ENCODE measurements around the gene KRTAP12-4. TPM values are rescaled to one million over a fixed set of nuclear protein-coding genes. Genes with fewer than 3 reads are reported as not detected.

Gene KRTAP12-4
- total and polyA plus RNA-seq, 5 donors from 2014 or later, result not detected

GRCh38 chr21:44615466-44615865 is 39.0 kb downstream of the KRTAP12-4 start:
- ATAC-seq (ENCODE audit: low read depth in 2 of 2), result no peak
- H3K27ac ChIP-seq (ENCODE audit: insufficient read depth, low read length, poor library complexity, severe bottlenecking), result no peak overlapping the region
- no peak overlapping the region for H3K4me3 Mint-ChIP-seq
- H3K36me3 Mint-ChIP-seq, result peaks cover 4% of the 10 kb centered on the region
- H3K4me1 ChIP-seq (ENCODE audit: control insufficient read depth, insufficient read depth, low read length, poor library complexity, severe bottlenecking), result peaks cover 24% of the 10 kb centered on the region
- H3K9me3 ChIP-seq (ENCODE audit: control insufficient read depth in 2 of 2, low read length in 2 of 2), result peaks cover 9 to 20% of the 10 kb centered on the region in 2 experiments
- H3K4me3 ChIP-seq (ENCODE audit: low read depth, low read length), result no peak overlapping the region
- H3K4me1 Mint-ChIP-seq, result peaks cover 17 to 53% (median 21%) of the 10 kb centered on the region in 4 donors
- H3K27me3 Mint-ChIP-seq, result no peaks in the 10 kb centered on the region
- H3K27ac Mint-ChIP-seq, result no peak overlapping the region
- no peaks in the 10 kb centered on the region for H3K36me3 ChIP-seq (ENCODE audit: control insufficient read depth, insufficient read depth, low read length)
- peaks cover 3 to 26% (median 14%) of the 10 kb centered on the region in 7 donors for H3K9me3 Mint-ChIP-seq
- no peak for DNase-seq
- H3K27me3 ChIP-seq (ENCODE audit: control insufficient read depth, insufficient read depth, low read length), result no peaks in the 10 kb centered on the region

GRCh38 chr21:44614961-44615391 is 39.5 kb downstream of the KRTAP12-4 start:
- H3K9me3 ChIP-seq (ENCODE audit: control insufficient read depth in 2 of 2, low read length in 2 of 2), result peaks cover 5 to 21% of the 10 kb centered on the region in 2 experiments
- Mint-ChIP-seq H3K27me3 (no peaks in the 10 kb centered on the region), H3K36me3 (peaks cover 5% of the 10 kb centered on the region), H3K9me3 (peaks cover 1 to 28% (median 12%) of the 10 kb centered on the region in 7 donors), H3K27ac (no peak overlapping the region), H3K4me1 (peaks cover 14 to 50% (median 19%) of the 10 kb centered on the region in 4 donors), H3K4me3 (peak overlapping the region in 1 of 4 donors; percentile 48)
- peaks cover 24% of the 10 kb centered on the region for H3K4me1 ChIP-seq (ENCODE audit: control insufficient read depth, insufficient read depth, low read length, poor library complexity, severe bottlenecking)
- no peaks in the 10 kb centered on the region for H3K27me3 ChIP-seq (ENCODE audit: control insufficient read depth, insufficient read depth, low read length)
- H3K36me3 ChIP-seq (ENCODE audit: control insufficient read depth, insufficient read depth, low read length), result no peaks in the 10 kb centered on the region
- H3K4me3 ChIP-seq (ENCODE audit: low read depth, low read length), result no peak overlapping the region
- DNase-seq (no peak), ATAC-seq (ENCODE audit: low read depth in 2 of 2) (no peak)
- no peak overlapping the region for H3K27ac ChIP-seq (ENCODE audit: insufficient read depth, low read length, poor library complexity, severe bottlenecking)

GRCh38 chr21:44614161-44614631 is 40.3 kb downstream of the KRTAP12-4 start:
- no peak for ATAC-seq (ENCODE audit: low read depth in 2 of 2)
- H3K27ac Mint-ChIP-seq, result no peak overlapping the region
- H3K4me1 Mint-ChIP-seq, result peaks cover 6 to 42% (median 12%) of the 10 kb centered on the region in 4 donors

GRCh38 chr21:44613386-44614155 is 40.9 kb downstream of the KRTAP12-4 start:
- Mint-ChIP-seq H3K27ac (no peak overlapping the region), H3K36me3 (peaks cover 4% of the 10 kb centered on the region), H3K9me3 (peaks cover 0 to 27% (median 8%) of the 10 kb centered on the region in 7 donors), H3K4me1 (peaks cover 0 to 36% (median 5%) of the 10 kb centered on the region in 4 donors), H3K27me3 (no peaks in the 10 kb centered on the region), H3K4me3 (no peak overlapping the region)
- no peaks in the 10 kb centered on the region for H3K36me3 ChIP-seq (ENCODE audit: control insufficient read depth, insufficient read depth, low read length)
- H3K4me1 ChIP-seq (ENCODE audit: control insufficient read depth, insufficient read depth, low read length, poor library complexity, severe bottlenecking), result peaks cover 13% of the 10 kb centered on the region
- no peak for ATAC-seq (ENCODE audit: low read depth in 2 of 2)
- H3K27me3 ChIP-seq (ENCODE audit: control insufficient read depth, insufficient read depth, low read length), result peaks cover 4% of the 10 kb centered on the region
- DNase-seq, result no peak
- no peak overlapping the region for H3K27ac ChIP-seq (ENCODE audit: insufficient read depth, low read length, poor library complexity, severe bottlenecking)
- H3K9me3 ChIP-seq (ENCODE audit: control insufficient read depth in 2 of 2, low read length in 2 of 2), result peaks cover 14 to 29% of the 10 kb centered on the region in 2 experiments
- H3K4me3 ChIP-seq (ENCODE audit: low read depth, low read length), result no peak overlapping the region

More at GRCh38 chr21:44614161-44614631, 40.3 kb downstream of the KRTAP12-4 start:
- H3K9me3 Mint-ChIP-seq, result peaks cover 1 to 29% (median 9%) of the 10 kb centered on the region in 7 donors
- no peak overlapping the region for H3K4me3 Mint-ChIP-seq
- Histone ChIP-seq H3K4me3 (ENCODE audit: low read depth, low read length) (no peak overlapping the region), H3K36me3 (ENCODE audit: control insufficient read depth, insufficient read depth, low read length) (no peaks in the 10 kb centered on the region), H3K27me3 (ENCODE audit: control insufficient read depth, insufficient read depth, low read length) (peaks cover 2% of the 10 kb centered on the region), H3K4me1 (ENCODE audit: control insufficient read depth, insufficient read depth, low read length, poor library complexity, severe bottlenecking) (peaks cover 19% of the 10 kb centered on the region), H3K27ac (ENCODE audit: insufficient read depth, low read length, poor library complexity, severe bottlenecking) (no peak overlapping the region), H3K9me3 (ENCODE audit: control insufficient read depth in 2 of 2, low read length in 2 of 2) (peaks cover 11 to 25% of the 10 kb centered on the region in 2 experiments)
- H3K36me3 Mint-ChIP-seq, result peaks cover 4% of the 10 kb centered on the region
- DNase-seq, result no peak
- H3K27me3 Mint-ChIP-seq, result no peaks in the 10 kb centered on the region

GRCh38 chr21:44612669-44613229 is 41.7 kb downstream of the KRTAP12-4 start:
- peaks cover 0 to 28% (median 0%) of the 10 kb centered on the region in 4 donors for H3K4me1 Mint-ChIP-seq
- no peak for ATAC-seq (ENCODE audit: low read depth in 2 of 2)
- Histone ChIP-seq H3K9me3 (ENCODE audit: control insufficient read depth in 2 of 2, low read length in 2 of 2) (peaks cover 14 to 29% of the 10 kb centered on the region in 2 experiments), H3K36me3 (ENCODE audit: control insufficient read depth, insufficient read depth, low read length) (no peaks in the 10 kb centered on the region), H3K4me3 (ENCODE audit: low read depth, low read length) (no peak overlapping the region), H3K4me1 (ENCODE audit: control insufficient read depth, insufficient read depth, low read length, poor library complexity, severe bottlenecking) (peaks cover 5% of the 10 kb centered on the region), H3K27ac (ENCODE audit: insufficient read depth, low read length, poor library complexity, severe bottlenecking) (no peak overlapping the region), H3K27me3 (ENCODE audit: control insufficient read depth, insufficient read depth, low read length) (peaks cover 4% of the 10 kb centered on the region)
- peaks cover 0 to 27% (median 8%) of the 10 kb centered on the region in 7 donors for H3K9me3 Mint-ChIP-seq
- H3K36me3 Mint-ChIP-seq, result peaks cover 4% of the 10 kb centered on the region
- H3K27me3 Mint-ChIP-seq, result no peaks in the 10 kb centered on the region
- no peak overlapping the region for H3K4me3 Mint-ChIP-seq
- no peak for DNase-seq
- H3K27ac Mint-ChIP-seq, result no peak overlapping the region

GRCh38 chr21:44612029-44612486 is 42.4 kb downstream of the KRTAP12-4 start, which contains the start of gene KRTAP10-8:
KRTAP10-8 (plus strand) TSS chr21:44612079; CDS start chr21:44612101, 22 bp downstream.
- Mint-ChIP-seq H3K9me3 (peaks cover 0 to 27% (median 8%) of the 10 kb centered on the region in 7 donors), H3K27ac (no peak within 1 kb of the TSS), H3K4me1 (peaks cover 0 to 21% (median 0%) of the 10 kb centered on the region in 4 donors), H3K27me3 (no peaks in the 10 kb centered on the region), H3K36me3 (peaks cover 4% of the 10 kb centered on the region), H3K4me3 (no peak within 1 kb of the TSS)
- no peak within 1 kb of the TSS for H3K4me3 ChIP-seq (ENCODE audit: low read depth, low read length)
- peaks cover 14 to 29% of the 10 kb centered on the region in 2 experiments for H3K9me3 ChIP-seq (ENCODE audit: control insufficient read depth in 2 of 2, low read length in 2 of 2)
- H3K27me3 ChIP-seq (ENCODE audit: control insufficient read depth, insufficient read depth, low read length), result peaks cover 7% of the 10 kb centered on the region
- H3K36me3 ChIP-seq (ENCODE audit: control insufficient read depth, insufficient read depth, low read length), result no peaks in the 10 kb centered on the region
- H3K4me1 ChIP-seq (ENCODE audit: control insufficient read depth, insufficient read depth, low read length, poor library complexity, severe bottlenecking), result peaks cover 3% of the 10 kb centered on the region
- no peak within 1 kb of the TSS for H3K27ac ChIP-seq (ENCODE audit: insufficient read depth, low read length, poor library complexity, severe bottlenecking)
- ATAC-seq (ENCODE audit: low read depth in 2 of 2) (no peak), DNase-seq (no peak)

GRCh38 chr21:44611551-44611950 is 42.9 kb downstream of the KRTAP12-4 start:
- Histone ChIP-seq H3K4me1 (ENCODE audit: control insufficient read depth, insufficient read depth, low read length, poor library complexity, severe bottlenecking) (peaks cover 3% of the 10 kb centered on the region), H3K27me3 (ENCODE audit: control insufficient read depth, insufficient read depth, low read length) (peaks cover 9% of the 10 kb centered on the region), H3K9me3 (ENCODE audit: control insufficient read depth in 2 of 2, low read length in 2 of 2) (peaks cover 14 to 29% of the 10 kb centered on the region in 2 experiments), H3K27ac (ENCODE audit: insufficient read depth, low read length, poor library complexity, severe bottlenecking) (no peak overlapping the region), H3K4me3 (ENCODE audit: low read depth, low read length) (no peak overlapping the region), H3K36me3 (ENCODE audit: control insufficient read depth, insufficient read depth, low read length) (no peaks in the 10 kb centered on the region)
- ATAC-seq (ENCODE audit: low read depth in 2 of 2) (no peak), DNase-seq (no peak)
- H3K36me3 Mint-ChIP-seq, result peaks cover 4% of the 10 kb centered on the region
- peaks cover 0 to 16% (median 0%) of the 10 kb centered on the region in 4 donors for H3K4me1 Mint-ChIP-seq
- peaks cover 3% of the 10 kb centered on the region for H3K27me3 Mint-ChIP-seq
- H3K4me3 Mint-ChIP-seq, result no peak overlapping the region
- H3K9me3 Mint-ChIP-seq, result peaks cover 0 to 27% (median 8%) of the 10 kb centered on the region in 7 donors
- H3K27ac Mint-ChIP-seq, result no peak overlapping the region

Measured in CD4-positive, CD25-positive, alpha-beta regulatory T cell (primary cell).